ENCODE data around the gene EXO1. TPM values are rescaled to one million over a fixed set of nuclear protein-coding genes. Genes with fewer than 3 reads are reported as not detected.

The EXO1 gene
- total RNA-seq, 2 experiments from 2014 or later = 29.0 to 32.7 TPM

DNA sequence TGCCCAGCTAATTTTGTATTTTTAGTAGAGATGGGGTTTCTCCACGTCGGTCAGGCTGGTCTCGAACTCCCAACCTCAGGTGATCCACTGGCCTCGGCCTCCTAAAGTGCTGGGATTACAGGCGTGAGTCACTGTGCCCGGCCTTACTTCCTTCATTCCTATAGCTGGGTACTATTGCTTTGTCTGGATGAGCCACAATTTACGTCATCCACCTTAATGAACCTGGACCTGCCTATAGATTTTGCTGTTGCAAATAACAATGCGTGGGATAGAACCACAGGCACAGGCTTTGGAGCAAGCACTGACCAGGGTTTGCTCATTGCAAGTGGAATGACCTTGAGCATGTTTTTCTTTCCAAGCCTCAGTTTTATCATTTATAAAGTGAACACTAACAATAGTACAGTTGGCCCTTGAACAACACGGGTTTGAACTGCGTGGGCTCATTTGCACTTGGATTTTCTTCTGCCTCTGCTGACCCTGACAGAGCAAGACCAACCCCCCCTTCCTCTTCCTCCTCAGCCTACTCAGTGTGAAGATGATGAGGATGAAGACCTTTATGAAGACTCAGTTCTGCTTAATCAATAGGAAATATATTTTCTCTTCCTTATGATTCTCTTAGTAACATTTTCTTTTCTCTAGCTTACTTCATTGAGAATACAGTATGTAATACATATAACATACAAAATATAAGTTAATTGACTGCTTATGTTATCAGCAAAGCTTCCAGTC, 76.2 kb downstream of the EXO1 start:
- H3K4me3 Mint-ChIP-seq = no peak overlapping the region
- DNase-seq (no peak), ATAC-seq (ENCODE audit: low read depth) (no peak)
- H3K27ac Mint-ChIP-seq = no peak overlapping the region
- POLR2A ChIA-PET = no interaction called here
- no peaks in the 10 kb centered on the region for H3K9me3 Mint-ChIP-seq
- no peaks in the 10 kb centered on the region for H3K4me1 Mint-ChIP-seq
- peaks cover 4% of the 10 kb centered on the region for H3K27me3 Mint-ChIP-seq
- peaks cover 1% of the 10 kb centered on the region for H3K36me3 Mint-ChIP-seq

DNA sequence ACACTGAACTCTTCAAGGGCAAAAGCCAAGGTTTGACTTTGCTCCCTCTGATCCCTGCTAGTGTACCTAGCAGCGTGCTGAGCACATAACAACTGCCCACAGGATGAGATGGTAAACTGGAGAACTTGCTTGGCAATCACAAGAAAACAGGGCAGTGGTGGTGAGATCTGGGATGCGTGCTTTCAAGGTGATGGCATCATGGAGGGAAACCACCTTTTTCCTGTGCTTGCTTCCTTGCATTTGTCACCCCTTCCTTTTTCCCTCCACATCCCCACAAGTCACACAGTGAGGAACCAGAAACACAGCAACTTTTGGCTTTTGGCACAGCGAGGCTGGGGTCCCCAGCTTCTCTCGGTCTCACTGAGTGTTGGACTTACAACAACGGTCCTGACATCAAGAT, 78.1 kb downstream of the EXO1 start:
- peaks cover 4% of the 10 kb centered on the region for H3K27me3 Mint-ChIP-seq

GRCh38 chr1:241927321-241927720, 79.3 kb downstream of the EXO1 start:
- Mint-ChIP-seq H3K27ac (no peak overlapping the region), H3K27me3 (peaks cover 4% of the 10 kb centered on the region), H3K9me3 (no peaks in the 10 kb centered on the region), H3K4me1 (no peaks in the 10 kb centered on the region), H3K36me3 (peaks cover 1% of the 10 kb centered on the region), H3K4me3 (no peak overlapping the region)
- no peak for DNase-seq
- ATAC-seq (ENCODE audit: low read depth) = no peak
- POLR2A ChIA-PET = no interaction called here

More for the DNA sequence above, 78.1 kb downstream of the EXO1 start:
- Mint-ChIP-seq H3K27ac (no peak overlapping the region), H3K4me1 (no peaks in the 10 kb centered on the region), H3K36me3 (peaks cover 1% of the 10 kb centered on the region), H3K4me3 (no peak overlapping the region), H3K9me3 (no peaks in the 10 kb centered on the region)
- DNase-seq = no peak
- no peak for ATAC-seq (ENCODE audit: low read depth)
- POLR2A ChIA-PET = no interaction called here

DNA sequence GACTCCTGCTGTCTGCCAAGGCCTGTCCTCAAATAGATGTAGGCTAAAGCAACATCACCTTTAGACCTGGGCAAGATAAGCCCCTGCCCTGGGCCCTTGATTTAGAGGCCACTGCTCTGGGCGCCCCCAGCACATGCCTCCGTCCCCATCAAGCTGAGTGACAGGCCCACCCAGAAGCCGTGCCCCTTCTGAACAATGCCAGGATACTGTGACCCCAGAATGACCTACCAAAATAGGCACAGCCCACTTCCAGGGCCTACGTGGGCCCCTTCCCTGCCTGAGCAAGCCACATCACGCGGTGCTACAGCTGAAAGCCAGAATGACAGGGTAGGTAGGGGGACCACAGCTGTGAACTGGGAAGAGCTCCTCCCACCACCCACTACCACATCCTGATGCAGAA, 84.8 kb downstream of the EXO1 start:
- ATAC-seq (ENCODE audit: low read depth) (no peak), DNase-seq (no peak)
- Mint-ChIP-seq H3K27me3 (peaks cover 14% of the 10 kb centered on the region), H3K27ac (no peak overlapping the region), H3K4me1 (no peaks in the 10 kb centered on the region), H3K36me3 (no peaks in the 10 kb centered on the region), H3K4me3 (no peak overlapping the region), H3K9me3 (no peaks in the 10 kb centered on the region)
- POLR2A ChIA-PET = no interaction called here

DNA sequence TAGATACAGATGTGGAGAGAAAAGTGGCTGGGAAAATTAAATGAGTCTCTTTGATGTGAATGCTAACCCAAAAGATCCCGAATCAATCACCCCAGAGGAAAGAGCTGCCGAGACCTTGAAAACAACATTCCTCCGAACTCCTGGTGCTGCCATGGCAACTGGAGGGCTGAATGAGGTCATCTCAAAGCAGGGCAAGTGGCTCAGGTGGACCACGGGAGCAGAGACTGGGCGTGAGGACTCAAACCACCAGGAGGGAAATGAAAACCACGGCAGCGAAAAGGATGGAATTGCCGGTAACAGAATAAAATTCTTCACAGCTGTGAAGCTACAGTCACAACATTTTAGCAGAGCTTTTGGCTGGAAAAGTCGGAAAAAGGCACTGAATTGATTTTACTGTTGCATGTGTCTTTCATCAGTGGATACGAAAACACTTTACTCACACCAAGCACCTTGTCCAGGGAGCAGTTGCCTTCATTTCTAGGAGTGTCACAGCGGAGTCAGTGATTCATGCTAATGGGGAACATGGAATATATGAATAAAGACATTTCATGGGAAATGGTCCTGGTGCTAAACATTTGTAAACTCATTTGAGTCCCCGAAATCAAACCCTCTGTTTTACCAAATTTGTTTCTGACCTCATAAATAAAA, 86.3 kb downstream of the EXO1 start:
- Mint-ChIP-seq H3K9me3 (peaks cover 1% of the 10 kb centered on the region), H3K4me3 (no peak overlapping the region), H3K4me1 (no peaks in the 10 kb centered on the region), H3K36me3 (no peaks in the 10 kb centered on the region), H3K27me3 (peaks cover 23% of the 10 kb centered on the region), H3K27ac (no peak overlapping the region)
- POLR2A ChIA-PET = no interaction called here
- ATAC-seq (ENCODE audit: low read depth) (no peak), DNase-seq (no peak)

GRCh38 chr1:241934866-241935265, 86.9 kb downstream of the EXO1 start:
- POLR2A ChIA-PET = no interaction called here

More at GRCh38 chr1:241934866-241935265, 86.9 kb downstream of the EXO1 start:
- DNase-seq (no peak), ATAC-seq (ENCODE audit: low read depth) (no peak)
- Mint-ChIP-seq H3K4me1 (no peaks in the 10 kb centered on the region), H3K27ac (no peak overlapping the region), H3K27me3 (peaks cover 23% of the 10 kb centered on the region), H3K4me3 (no peak overlapping the region), H3K36me3 (no peaks in the 10 kb centered on the region), H3K9me3 (peaks cover 3% of the 10 kb centered on the region)

Other genes with a start within 250 kb of the EXO1 start
- gene CHML, start 207.8 kb upstream of the EXO1 start, total RNA-seq = 10 to 100 TPM; 11.6 to 13.7 TPM
- 10 to 100 TPM; 12.1 to 12.8 TPM for gene OPN3, start 207.8 kb upstream of the EXO1 start, total RNA-seq
- under 1 TPM; 0.58 to 0.99 TPM for gene WDR64, start 195.9 kb upstream of the EXO1 start, total RNA-seq
- not detected for gene BECN2, start 109.6 kb downstream of the EXO1 start, total RNA-seq
- not detected for gene MAP1LC3C, start 150.9 kb downstream of the EXO1 start, total RNA-seq

Measured in activated naive CD8-positive, alpha-beta T cell treated with anti-CD3 and anti-CD28 coated beads, Interleukin-2, amount 10 ng/mL, durations not matched to agents 7 days and 5 days (primary cell).